DMS 273 (cell line): ENCODE measurements around the gene NEU3.
A peak's percentile ranks its signal among the peaks of the same experiment; 100 is the strongest.
"Not testable (repeated sequence)": the region's sequence is repeated elsewhere in the genome, so short reads cannot be mapped to it uniquely, and the experiment has no call there.

ENCODE experiments used
- DNase-seq: peaks from one replicate; lab custom pipeline; 2025; ENCODE audit not compliant: unreplicated experiment; lab: John Stamatoyannopoulos, UW

Gene NEU3

DNA sequence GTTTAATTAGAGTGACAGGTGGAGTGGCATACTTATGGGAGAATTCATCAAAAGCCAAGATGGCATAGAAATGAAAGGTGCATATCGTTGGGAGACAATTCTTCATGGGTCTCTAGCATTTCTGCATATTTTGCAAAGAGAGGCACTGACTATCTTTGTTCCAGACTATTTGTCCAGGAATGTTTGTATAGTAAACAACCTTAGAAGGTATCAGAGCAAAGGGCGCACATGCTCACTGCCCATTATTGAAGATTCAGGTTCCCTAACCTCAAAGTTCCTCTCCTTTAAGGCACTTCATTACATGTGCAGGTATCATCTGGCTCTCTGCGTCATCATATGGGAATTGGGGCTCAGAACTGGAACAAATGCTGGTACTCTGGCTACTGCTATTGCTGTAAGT is 4.7 kb upstream of the NEU3 start:
- no peak for DNase-seq

DNA sequence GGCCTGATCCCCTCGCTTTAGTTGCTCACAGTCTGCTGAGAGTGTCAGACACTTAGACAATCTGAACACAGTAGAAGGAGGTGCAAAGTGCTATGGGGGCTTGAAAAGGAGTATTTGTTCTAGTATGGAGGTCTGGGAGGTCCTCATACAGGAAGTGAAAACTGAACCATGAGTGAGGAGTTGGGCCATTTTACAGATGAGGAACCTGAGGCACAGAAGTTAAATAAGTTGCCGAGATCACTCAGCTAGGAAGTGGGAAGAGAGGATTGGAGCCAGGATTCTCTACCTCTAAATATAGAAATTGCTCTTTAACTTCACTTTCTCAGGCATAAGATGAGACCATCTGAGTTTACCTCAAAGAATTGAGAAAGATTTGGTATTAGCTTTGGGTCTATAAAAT is 4.0 kb upstream of the NEU3 start:
- DNase-seq = no peak

DNA sequence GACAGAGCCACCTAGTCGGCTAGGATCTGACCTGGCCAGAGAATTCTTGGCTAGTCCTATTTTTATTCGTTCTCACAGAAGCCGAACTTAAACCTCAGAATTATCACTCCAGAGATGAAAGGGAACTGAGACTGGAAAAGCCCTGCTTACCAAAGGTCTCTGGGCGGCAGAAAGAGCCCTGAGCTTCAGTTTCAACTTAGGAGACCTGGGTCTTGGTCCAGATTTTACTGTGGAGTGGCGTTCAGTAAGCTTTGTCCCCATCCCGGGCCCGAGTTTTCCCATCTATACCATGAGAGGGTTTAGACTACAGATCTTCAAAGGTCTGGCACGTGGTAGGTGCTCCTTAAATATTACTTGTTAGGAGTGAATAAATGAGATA is 516 bp downstream of the NEU3 start:
- peak; percentile 37 for DNase-seq

DNA sequence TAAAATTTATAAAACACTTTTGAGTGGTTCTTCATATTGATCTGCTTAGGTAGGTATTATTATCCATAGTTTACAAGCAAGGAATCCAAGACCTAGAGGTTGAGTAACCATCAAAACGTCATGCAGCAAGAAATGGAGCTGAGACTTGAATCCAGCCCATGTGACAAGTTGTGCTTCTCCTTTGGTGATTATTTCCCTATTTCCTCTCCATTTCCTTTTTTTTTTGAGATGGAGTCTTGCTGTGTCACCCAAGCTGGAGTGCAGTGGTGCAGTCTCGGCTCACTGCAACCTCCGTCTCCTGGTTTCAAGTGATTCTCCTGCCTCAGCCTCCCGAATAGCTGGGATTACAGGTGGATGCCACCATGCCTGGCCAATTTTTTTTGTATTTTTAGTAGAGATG is 1.4 kb downstream of the NEU3 start:
- DNase-seq = not testable (repeated sequence)

DNA sequence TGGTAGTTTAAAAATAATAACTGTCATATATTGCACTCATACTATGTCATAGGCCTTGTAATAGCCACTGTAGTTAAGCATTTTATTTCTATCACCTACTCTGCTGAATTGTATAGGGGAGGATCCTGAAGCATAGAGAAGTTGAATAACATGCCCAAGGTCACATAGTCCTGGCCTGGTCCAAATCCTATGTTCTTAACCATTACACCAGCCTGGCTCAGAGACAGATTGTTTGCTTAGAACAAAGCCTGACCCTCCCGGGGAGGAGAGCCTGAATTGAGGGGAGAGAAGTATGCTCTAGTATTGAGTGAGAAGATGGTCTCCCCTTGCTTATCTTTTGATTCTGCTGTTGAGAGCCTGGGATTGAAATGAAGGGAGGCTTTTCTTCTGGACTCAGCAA is 2.2 kb downstream of the NEU3 start:
- DNase-seq = no peak

DNA sequence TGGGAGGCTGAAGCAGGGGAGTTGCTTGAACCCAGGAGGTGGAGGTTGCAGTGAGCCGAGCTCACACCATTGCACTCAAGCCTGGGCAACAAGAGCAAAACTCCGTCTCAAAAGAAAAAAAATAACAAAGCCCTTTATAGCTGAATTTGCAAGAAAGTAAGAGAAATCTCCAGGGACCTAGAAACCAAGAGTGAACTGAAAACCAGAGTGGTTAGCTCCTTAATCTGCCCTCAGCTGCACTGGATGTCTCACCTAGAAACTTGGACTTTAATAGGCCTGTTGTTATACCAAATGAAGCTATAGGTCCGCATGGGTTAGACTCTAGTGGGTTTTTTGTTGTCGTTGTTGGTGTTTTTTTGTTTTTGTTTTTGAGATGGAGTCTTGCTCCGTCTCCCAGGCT is 4.1 kb downstream of the NEU3 start:
- no peak for DNase-seq

DNA sequence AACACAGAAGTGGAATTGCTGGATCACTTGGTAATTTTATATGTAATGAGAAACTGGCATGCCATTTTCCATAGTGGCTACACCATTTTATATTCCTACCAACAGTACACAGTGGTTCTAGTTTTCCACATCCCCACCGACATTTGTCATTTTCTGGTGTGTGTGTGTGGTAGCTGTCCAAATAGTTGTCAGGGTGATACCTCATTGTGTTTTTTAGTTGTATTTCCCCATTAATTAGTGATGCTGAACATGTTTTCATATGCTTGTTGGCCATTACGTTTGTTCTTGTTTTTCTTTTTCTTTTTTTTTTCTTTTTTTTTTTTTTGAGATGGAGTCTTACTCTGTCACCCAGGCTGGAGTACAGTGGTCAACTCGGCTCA is 12.2 kb downstream of the NEU3 start:
- no peak for DNase-seq

DNA sequence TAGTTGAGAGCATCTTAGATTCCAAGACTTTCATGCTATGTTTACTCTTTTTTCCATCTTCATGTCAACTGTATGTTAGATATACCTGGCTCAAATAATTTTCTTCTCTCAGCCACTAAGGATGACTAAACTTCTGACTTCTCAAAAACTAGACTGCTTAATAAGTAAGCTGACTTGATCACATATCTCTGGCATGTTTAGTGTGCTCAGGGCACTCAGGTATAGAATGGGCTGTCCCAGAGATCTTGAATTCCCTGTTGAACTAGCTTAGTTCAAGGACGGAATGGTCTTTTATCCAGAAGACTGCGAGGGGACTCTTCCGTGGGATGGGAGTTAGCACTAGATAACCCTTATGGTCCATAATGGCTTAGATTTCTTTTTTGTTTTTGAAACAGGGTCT is 13.0 kb downstream of the NEU3 start:
- DNase-seq = no peak

DNA sequence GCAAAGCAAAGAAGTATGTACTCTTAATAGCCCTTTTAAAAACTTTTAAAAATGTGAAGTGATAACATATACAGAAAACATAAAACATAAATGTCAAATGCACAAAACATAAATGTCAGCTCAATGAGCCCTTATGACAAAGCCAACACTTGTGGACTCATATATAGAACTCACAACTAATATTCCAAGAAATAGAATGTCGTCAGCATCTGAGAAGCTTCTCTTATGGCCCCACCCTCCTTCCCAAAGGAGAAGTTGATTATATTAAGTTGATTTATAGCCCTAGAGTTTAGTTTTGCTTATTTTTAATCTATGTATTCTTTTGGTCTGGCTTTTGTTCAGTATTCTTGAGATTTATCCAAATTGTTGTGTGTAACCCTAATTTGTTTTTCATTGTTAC is 13.8 kb downstream of the NEU3 start:
- DNase-seq = no peak

DNA sequence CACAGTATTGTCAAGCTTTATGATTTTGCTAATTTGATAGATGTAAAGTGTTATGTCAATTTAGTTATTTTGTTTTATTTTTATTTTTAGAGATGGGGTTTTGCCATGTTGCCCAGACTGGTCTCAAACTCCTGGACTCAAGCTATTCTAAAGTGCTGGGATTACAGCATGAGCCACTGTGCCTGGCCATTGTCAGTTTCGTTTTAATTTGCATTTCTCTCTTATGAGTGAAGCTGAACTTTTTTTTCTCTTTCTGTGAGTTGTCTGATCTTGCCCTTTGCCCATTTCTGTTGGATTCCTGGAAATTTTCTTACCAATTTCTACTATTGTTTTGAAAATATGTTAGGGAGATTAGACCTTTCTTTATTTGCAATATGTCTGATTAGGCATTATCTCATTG is 15.5 kb downstream of the NEU3 start:
- no peak for DNase-seq

DNA sequence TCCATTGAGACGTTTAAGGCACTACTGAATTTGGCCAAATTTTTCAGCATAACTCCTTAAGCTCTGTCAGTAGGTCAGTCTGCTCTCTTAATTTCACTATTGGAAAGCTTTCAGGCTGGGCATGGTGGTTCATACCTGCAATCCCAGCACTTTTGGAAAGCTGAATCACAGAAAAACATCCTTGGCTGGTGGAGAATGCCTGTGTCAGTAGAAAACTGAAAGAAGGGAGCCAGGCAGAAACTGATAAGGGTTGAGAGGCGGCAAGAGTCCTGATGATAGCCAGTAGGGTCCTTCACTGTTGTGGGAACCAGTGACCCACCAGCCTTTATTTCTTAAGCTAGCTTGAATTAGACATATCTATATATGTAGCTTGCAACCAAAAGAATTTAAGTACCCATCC is 22.6 kb downstream of the NEU3 start:
- DNase-seq = no peak

DNA sequence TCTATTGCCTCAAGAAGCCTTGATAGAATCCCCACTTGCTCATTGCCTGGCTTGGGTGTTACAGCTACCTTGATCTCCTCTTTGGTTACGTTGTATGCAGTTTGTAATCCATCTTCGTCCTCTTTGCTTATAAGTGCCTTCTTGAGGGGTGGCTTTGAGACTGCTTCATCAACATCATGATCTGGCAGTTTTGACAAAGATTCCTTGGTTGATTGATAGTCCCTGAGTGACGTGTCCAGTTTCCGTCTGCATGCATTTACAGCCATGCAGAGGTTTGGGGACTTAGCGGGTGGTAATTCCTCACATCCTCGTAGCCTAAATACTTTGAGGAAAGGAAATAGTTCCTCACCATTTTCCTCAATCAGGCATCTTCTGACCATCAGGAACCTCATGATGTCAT is 23.1 kb downstream of the NEU3 start:
- DNase-seq = no peak

DNA sequence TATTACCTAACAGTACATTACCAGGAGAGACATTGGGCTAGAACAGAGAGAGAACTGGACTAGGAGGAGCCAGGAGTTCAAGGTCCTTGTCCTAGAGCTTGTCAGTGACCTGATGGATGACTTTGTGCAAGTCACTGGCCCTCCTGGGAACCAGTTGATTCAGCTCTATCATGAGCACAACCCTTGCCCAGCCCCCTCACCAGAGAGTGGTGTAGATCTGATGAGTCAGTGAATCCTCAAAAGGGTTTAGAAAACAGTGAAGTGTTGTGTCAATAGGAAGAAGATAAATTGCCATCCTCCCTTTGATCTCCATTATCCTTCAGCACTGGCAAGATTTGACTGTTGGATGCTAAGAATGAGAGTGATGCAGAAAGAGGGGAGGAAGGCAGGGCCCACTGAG is 24.3 kb downstream of the NEU3 start:
- no peak for DNase-seq

DNA sequence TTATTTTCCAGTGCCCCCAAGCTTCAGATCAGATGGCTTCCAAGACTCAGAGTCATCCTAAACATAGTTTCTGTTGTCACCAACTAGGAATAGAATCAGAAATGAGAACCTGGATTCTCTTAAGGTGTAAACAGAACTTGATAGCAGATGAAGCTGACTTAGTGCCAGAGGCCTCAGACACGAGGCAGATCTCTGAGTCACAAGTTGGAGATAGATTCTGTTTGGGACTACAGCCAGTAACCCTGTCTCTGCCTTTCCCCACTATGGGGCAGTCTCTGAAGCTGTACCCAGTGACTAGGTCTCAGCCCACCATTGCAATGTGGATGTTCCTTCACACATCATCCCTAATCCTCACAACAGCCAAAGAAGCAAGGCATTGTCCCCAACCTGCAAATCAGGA is 25.4 kb downstream of the NEU3 start:
- DNase-seq = peak; percentile 20

DNA sequence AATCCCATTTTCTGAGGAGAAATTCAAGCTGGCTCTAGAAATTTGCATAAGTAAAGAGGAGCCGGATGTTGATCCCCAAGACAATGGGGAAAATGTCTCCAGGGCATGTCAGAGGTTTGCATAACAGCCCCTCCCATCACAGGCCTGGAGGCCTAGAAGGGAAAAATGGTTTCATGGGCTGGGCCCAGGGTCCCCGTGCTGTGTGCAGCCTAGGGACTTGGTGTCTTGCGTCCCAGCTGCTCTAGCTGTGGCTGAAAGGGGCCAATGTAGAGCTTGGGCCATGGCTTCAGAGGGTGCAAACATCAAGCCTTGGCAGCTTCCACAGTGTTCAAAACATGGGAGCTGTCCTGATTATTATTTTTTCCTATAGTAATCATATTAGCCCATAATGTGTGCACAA is 30.5 kb downstream of the NEU3 start:
- not testable (repeated sequence) for DNase-seq

DNA sequence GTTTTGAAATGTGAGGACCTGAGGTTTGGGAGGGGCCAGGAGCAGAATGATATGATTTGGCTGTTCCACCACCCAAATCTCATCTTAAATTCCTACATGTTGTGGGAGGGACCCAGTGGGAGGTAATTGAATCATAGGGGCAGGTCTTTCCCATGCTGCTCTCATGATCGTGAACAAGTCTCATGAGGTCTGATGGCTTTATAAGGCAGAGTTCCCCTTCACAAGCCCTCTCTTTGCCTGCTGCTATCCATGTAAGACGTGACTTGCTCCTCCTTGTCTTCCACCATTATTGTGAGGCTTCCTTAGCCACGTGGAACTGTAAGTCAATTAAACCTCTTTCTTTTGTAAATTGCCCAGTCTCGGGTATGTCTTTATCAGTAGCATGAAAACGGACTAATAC is 31.6 kb downstream of the NEU3 start:
- DNase-seq = not testable (repeated sequence)

DNA sequence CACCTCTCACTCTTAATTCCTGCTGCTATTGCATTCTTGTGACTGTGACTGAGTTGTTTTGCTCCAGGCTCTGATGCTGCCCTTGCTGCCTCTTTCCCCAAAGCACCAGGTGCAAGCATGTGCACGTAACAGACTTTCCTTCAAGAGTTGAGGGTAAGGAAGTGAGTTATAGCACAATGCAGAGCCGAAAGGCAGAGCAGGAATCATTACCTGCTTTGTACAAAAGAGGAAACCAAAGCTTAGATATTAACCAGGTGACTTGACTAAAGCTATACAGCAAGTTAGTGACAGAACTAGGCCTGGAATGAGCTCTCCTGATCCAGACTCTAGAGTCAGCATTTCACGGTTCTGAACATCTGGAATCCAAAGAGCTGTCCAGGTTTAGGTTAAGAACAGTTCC is 33.6 kb downstream of the NEU3 start:
- no peak for DNase-seq

DNA sequence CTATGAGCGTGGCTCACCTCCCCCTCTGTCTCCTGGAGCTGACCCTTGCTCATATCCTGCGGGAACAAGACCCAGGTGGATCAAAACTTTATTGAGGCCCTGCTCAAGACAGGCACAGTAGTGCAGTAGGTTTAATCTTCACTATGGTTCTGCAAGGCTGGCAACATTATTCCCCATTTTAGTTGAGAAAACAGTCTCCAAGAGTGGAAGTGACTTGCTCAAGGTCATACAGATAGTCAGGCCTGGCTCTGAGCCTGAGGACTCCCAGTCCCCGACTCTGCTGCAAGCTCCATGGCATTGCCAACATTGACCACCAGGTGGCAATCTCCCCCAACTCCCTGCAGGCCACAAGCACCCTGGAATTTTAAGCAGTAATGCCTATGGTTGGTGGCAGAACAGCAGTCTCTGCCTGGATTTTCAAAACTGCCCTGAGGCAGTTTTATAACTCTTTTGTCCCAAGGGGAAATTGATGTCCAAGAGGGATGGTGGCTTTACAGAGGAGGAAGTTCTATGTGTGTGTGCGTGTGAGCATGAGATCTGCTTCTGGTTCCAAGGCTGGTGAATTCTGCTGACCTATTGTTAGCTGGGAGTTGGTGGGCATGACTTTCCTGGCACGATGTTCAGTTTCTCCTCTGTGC is 34.1 kb downstream of the NEU3 start:
- DNase-seq = peak; percentile 79

DNA sequence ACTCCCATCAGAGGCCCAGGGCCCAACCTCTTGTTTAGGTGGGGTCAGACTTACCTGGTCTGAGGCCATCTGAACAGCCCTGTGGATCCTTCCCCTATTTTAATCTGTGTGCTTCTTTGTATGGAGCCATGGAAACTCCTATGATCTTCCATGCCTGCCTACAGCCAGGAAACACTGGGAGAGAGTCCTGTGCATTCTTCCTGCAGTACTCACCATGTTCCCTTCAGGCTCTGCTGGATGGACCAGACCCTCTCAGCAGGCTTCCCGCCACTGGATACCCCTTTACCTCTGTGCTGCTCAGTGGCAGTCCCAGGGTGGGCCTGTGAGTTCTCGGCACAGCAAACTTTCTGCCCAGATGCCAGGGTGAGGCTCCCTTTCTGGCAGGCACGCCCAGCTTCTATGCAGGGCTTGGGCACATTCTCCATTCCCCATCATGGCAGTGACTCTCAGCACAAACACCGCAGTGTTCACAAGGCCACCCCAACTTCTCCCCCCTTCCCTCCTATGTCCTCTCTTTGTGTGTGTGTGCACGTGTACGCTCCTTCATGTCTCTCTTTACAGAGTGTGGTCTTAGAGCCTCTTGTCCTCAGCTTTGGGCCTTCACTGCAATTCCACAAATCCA is 34.8 kb downstream of the NEU3 start:
- DNase-seq = no peak

DNA sequence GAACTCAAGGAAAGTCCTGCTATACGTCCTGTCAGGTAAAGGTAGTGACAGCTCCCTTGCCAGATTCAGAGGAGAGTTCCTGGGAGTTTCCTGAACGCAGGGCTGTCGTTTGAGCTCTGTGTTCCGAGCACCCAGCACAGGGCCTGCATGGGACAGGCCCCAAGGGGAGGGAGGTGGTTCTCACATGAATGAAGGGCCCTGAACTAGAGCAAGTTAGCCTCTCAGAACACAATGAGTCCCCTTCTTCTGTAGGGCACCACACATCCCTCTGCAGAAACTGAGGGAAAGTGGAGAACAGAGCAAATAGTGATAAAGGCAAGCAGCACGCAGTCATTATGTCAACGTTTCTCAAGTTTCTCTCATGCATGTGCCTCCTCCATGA is 35.3 kb downstream of the NEU3 start:
- DNase-seq = no peak

DNA sequence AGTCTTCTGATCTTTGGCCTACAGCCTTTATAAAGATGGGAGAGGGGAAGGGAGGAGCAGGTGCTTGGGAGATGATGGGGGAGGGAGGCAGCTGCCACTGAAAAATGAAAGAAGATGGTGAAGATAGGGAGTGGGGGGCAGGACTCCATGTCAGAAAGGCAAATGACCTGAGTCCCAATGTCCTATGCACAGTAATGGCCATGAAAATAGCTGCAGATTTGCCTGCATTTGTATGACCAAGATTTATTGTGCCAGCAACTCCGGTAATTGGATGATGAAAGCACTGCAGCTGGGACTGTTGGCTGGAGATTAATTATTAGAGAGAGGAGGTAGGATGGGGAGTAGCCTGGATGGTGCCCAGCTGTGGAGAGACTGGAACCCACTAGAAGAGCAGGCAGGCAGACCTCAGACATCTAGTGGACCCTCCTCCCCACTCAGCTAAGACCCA is 36.1 kb downstream of the NEU3 start:
- peak; percentile 3 for DNase-seq

DNA sequence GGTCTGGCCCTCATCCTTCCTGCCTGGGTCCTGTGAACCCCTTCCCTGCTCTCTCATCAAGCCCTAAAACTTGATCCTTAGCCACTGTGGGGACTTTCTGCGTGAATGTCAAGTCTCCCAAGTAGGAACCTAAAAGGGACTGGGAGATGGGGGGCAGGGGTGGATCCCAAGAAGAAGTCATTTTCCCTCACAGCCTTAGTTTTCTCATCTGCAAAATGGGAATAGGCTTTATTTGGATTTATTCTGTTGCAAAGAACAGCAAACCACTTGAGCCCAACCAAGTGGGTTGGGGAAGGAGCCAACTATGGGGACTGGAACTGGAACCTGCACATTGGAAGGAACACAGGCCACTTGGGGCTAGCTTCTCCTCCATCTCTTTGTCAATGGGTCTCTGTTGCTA is 36.8 kb downstream of the NEU3 start:
- DNase-seq = no peak

DNA sequence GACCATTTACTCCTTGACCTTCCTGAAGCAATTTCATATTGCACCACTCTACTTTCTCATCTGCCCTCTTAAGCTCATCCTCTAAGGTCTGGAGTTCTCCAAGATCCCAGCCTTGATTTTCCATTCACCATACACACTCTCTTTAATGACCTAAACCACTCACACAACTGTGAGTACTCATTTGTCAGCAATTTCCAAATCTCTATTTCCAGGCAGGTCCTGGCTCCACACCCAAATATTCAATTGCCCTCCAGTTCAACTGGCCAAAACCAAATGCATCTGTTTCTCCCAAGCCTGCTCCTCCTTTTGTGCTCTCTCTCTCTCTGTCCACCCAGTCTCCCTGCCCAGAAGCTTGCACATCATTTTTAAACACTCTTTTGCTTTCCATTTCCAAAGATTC is 39.6 kb downstream of the NEU3 start:
- no peak for DNase-seq
